AG09319 (cell line): ENCODE results near the gene GNAZ.

Experiments
- DNase-seq: peaks from one replicate; pipeline ENCODE4 v3.0.0-alpha.2; 2010; ENCODE audit warnings: low read depth; ENCODE audit errors: extremely low read depth
- TF ChIP-seq, protein P1 (sequence below): IDR thresholded peaks from 2 replicates; pipeline ENCODE4 v1.5.1; 2011; ENCODE audit warnings: low read depth, mild to moderate bottlenecking, inconsistent platforms, low read length, moderate library complexity

The GNAZ gene

GRCh38 chr22:23077627-23078461 lies 7.5 kb downstream of the GNAZ start:
- DNase-seq = no peak
- TF ChIP-seq, protein P1, sequence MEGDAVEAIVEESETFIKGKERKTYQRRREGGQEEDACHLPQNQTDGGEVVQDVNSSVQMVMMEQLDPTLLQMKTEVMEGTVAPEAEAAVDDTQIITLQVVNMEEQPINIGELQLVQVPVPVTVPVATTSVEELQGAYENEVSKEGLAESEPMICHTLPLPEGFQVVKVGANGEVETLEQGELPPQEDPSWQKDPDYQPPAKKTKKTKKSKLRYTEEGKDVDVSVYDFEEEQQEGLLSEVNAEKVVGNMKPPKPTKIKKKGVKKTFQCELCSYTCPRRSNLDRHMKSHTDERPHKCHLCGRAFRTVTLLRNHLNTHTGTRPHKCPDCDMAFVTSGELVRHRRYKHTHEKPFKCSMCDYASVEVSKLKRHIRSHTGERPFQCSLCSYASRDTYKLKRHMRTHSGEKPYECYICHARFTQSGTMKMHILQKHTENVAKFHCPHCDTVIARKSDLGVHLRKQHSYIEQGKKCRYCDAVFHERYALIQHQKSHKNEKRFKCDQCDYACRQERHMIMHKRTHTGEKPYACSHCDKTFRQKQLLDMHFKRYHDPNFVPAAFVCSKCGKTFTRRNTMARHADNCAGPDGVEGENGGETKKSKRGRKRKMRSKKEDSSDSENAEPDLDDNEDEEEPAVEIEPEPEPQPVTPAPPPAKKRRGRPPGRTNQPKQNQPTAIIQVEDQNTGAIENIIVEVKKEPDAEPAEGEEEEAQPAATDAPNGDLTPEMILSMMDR = no peak

- TF ChIP-seq, protein P1 = no peak
- no peak for DNase-seq
Measured at GRCh38 chr22:23078462-23078787, 8.1 kb downstream of the GNAZ start.

- TF ChIP-seq, protein P1 = no peak
- no peak for DNase-seq
Measured at GRCh38 chr22:23079240-23079768, 9.0 kb downstream of the GNAZ start.

DNA sequence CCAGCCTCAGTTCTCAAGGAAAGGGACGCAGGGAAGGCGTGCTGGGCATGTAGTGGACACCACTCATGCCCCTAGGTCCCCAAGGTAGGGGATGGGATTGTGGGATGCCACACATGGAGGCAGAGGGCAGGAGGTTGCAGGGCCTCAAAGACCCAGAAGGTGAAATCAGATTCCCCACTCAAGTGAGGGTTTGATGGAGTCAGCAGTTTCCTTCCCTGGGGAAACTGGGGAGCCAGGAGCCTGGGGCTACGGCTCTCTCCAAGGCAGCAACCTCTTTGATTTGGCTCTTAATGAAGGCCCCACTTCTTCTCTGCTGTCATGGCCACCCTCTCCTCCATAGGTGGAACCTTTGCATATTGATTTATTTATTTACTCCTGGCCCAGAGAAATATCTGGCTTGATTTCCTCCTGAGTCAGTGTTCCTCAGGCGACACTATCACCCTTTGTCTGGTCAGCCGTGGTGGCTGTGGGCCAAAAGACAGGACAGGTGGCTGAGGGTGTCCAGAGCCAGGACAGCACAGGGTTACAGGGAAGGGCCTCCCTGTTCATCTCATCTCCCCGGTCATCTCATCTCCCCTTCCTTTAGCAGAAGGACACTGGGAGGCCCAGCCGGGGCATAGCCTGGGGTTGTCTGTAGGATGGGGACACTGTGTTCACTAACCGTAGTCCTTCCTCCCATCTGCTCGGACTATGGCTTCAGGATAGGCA lies 9.6 kb downstream of the GNAZ start:
- TF ChIP-seq, protein P1 = no peak
- no peak for DNase-seq

DNA sequence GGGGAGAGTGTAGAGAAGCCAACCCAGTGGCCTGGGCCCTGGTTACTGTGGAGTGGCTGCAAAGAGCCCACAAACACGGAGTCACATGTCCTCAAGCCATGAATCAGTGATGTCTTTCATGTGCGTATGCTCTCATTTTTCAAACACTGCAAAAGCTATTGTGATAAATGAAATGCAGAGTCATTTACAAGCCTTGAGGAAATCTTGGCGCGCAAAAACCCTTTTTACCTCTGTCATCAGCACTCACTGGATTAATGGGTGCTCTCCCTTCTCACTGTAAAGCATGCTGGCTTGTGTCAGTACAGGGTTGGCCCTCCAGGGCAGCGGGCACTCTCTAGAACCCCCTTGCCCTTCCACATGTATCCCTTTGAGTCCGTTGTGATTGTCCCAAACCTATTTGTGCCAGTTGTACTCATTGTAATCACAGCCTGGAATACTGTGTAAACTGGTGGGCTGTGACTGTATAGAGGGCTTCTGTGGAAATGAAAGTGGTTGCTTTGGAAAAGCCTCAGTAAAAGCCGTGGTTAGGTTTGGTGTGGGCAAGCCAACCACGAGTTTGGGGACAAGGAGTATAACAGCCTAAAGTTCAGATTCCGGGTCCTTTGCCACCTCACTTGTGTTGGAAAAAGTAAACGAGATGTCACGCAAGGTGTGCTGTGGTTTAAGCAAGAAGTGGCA lies 10.4 kb downstream of the GNAZ start:
- TF ChIP-seq, protein P1 = no peak
- no peak for DNase-seq

GRCh38 chr22:23082534-23083314 lies 12.4 kb downstream of the GNAZ start:
- DNase-seq = no peak
- TF ChIP-seq, protein P1 = no peak
